ENCODE results near the gene IGFALS.

IGFALS gene

DNA sequence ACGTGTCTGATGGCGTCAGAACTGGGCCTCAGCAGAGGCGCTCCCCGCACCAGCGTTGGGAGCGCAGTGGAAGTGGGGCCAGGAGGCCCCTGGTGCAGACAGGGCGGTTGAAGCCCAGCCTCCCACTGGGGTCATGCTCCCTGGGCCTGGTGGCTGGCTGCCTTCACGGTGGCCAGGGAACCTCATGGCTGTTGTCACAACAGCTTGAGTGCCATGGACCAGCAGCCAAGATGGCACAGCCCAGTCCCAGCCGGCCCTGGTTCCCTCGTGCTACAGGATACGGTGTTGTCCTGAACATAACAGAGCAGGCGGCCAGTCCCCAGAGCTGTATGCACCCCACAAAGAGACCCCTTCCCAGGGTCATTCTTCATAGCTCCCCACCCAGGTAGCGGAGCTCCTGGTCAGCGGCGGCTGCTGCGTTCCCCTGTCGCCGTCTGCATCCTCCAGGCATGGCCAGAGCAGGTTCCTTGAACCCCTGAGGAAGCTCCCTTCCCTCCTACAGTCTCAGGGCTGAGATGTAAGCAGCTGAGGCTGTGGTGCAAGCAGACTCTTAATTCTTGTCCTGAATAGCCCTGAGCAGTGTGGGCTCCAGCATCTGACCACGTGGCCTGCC, 51.8 kb downstream of the IGFALS start:
- no peak for DNase-seq

DNA sequence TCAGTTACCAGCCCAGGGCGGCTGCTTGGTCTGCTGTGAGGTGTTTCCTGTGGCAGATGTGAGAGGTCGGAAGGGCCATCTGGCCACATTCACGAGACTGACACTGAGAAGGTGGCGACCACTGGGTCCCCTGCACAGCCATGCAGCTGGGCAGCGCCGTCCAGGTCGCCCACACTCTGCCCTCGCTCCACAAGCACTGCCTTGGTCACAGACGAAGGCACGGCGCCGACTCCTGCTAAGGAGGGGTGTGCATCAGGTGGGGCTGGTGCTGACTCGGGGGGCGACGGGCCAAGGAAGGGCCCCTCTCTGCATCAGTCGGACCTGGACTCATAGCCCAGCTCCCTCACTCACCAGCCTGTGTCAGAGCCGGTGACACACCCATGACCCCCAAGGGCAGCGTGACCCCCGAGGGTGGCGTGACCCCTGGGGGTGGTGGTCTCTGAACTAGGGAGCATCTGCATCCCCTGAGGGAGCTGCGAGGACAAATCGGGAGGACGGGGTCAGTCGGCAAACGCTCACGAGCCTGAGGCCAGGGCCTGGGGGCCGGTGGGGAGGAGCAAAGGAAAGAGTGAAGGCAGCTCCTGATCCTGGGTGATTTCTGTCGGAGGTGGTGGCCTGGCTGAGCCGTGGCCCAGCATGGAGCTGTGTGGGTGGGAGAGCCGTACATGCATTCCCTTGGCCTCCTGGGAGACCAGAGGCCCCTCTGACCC, 52.6 kb downstream of the IGFALS start:
- DNase-seq = no peak

All from activated CD4-positive, alpha-beta T cell treated with anti-CD3 and anti-CD28 coated beads, Interleukin-2, amount 50 U/mL, for 4 hours (primary cell).